ENCODE data around the gene PRTFDC1.

The PRTFDC1 gene

GRCh38 chr10:24804392-24804791 is 148.0 kb downstream of the PRTFDC1 start:
- H3K36me3 ChIP-seq (replicated peaks; ENCODE audit: insufficient read depth, low read length), result no peaks in the 10 kb centered on the region
- no peak overlapping the region for H3K4me2 ChIP-seq (ENCODE audit: low read depth, low read length)
- TF ChIP-seq, protein P1, sequence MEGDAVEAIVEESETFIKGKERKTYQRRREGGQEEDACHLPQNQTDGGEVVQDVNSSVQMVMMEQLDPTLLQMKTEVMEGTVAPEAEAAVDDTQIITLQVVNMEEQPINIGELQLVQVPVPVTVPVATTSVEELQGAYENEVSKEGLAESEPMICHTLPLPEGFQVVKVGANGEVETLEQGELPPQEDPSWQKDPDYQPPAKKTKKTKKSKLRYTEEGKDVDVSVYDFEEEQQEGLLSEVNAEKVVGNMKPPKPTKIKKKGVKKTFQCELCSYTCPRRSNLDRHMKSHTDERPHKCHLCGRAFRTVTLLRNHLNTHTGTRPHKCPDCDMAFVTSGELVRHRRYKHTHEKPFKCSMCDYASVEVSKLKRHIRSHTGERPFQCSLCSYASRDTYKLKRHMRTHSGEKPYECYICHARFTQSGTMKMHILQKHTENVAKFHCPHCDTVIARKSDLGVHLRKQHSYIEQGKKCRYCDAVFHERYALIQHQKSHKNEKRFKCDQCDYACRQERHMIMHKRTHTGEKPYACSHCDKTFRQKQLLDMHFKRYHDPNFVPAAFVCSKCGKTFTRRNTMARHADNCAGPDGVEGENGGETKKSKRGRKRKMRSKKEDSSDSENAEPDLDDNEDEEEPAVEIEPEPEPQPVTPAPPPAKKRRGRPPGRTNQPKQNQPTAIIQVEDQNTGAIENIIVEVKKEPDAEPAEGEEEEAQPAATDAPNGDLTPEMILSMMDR (IDR thresholded peaks at IDR 0.05; ENCODE audit: low read length), result no peak
- TF ChIP-seq EZH2phosphoT487 (IDR thresholded peaks at IDR 0.05; ENCODE audit: low read length) (no peak), EZH2 (optimal IDR thresholded peaks at IDR 0.05; ENCODE audit: low read depth, low read length) (no peak)
- no peak for DNase-seq
- H3K79me2 ChIP-seq (ENCODE audit: low read length), result no peaks in the 10 kb centered on the region
- no peak overlapping the region for H3K9ac ChIP-seq (ENCODE audit: low read length)
- H2AFZ ChIP-seq (ENCODE audit: low read length), result no peak overlapping the region
- no peaks in the 10 kb centered on the region for H3F3A ChIP-seq (ENCODE audit: insufficient read depth, low read length)
- H3K4me3 ChIP-seq (ENCODE audit: low read length), result no peak overlapping the region
- H3K9me2 ChIP-seq (replicated peaks; ENCODE audit: insufficient read depth, low read length), result no peaks in the 10 kb centered on the region
- no peaks in the 10 kb centered on the region for H3K27me3 ChIP-seq (replicated peaks; ENCODE audit: insufficient read depth, low read length)
- no peak overlapping the region for H3K27ac ChIP-seq (ENCODE audit: low read length)
- H3K9me3 ChIP-seq (replicated peaks; ENCODE audit: insufficient read depth, low read length), result no peaks in the 10 kb centered on the region
- H4K20me1 ChIP-seq (ENCODE audit: insufficient read depth, low read length), result no peaks in the 10 kb centered on the region
- no peaks in the 10 kb centered on the region for H3K4me1 ChIP-seq (ENCODE audit: low read length)

DNA sequence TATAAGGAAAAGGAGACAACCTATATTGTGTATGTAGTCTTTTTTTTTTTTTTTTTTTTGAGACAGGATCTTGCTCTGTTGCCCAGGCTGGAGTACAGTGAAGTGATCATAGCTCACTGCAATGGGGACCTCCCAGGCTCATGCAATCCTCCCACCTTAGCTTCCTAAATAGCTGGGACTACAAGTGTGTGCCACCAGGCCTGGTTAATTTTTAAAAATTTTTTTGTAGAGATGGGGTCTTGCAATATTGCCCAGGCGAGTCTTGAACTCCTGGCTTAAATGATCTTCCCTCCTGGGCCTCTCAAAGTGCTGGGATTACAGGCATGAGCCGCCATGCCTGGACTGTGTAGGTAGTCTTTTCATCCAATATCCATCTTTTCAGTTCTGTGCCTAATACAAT is 150.0 kb downstream of the PRTFDC1 start:
- Histone ChIP-seq H3K4me2 (ENCODE audit: low read depth, low read length) (no peak overlapping the region), H3K9ac (ENCODE audit: low read length) (no peak overlapping the region), H3F3A (ENCODE audit: insufficient read depth, low read length) (no peaks in the 10 kb centered on the region), H4K20me1 (ENCODE audit: insufficient read depth, low read length) (no peaks in the 10 kb centered on the region), H3K9me2 (replicated peaks; ENCODE audit: insufficient read depth, low read length) (no peaks in the 10 kb centered on the region), H3K9me3 (replicated peaks; ENCODE audit: insufficient read depth, low read length) (no peaks in the 10 kb centered on the region), H3K4me1 (ENCODE audit: low read length) (no peaks in the 10 kb centered on the region), H3K4me3 (ENCODE audit: low read length) (no peak overlapping the region), H2AFZ (ENCODE audit: low read length) (no peak overlapping the region), H3K79me2 (ENCODE audit: low read length) (no peaks in the 10 kb centered on the region), H3K27ac (ENCODE audit: low read length) (no peak overlapping the region), H3K36me3 (replicated peaks; ENCODE audit: insufficient read depth, low read length) (no peaks in the 10 kb centered on the region), H3K27me3 (replicated peaks; ENCODE audit: insufficient read depth, low read length) (no peaks in the 10 kb centered on the region)
- TF ChIP-seq, protein P1 (IDR thresholded peaks at IDR 0.05; ENCODE audit: low read length), result no peak
- no peak for TF ChIP-seq EZH2phosphoT487 (IDR thresholded peaks at IDR 0.05; ENCODE audit: low read length)
- no peak for TF ChIP-seq EZH2 (optimal IDR thresholded peaks at IDR 0.05; ENCODE audit: low read depth, low read length)
- no peak for DNase-seq

GRCh38 chr10:24800861-24801260 is 151.5 kb downstream of the PRTFDC1 start:
- H3F3A ChIP-seq (ENCODE audit: insufficient read depth, low read length), result no peaks in the 10 kb centered on the region
- no peaks in the 10 kb centered on the region for H3K9me3 ChIP-seq (replicated peaks; ENCODE audit: insufficient read depth, low read length)
- no peaks in the 10 kb centered on the region for H3K4me1 ChIP-seq (ENCODE audit: low read length)
- no peak overlapping the region for H3K27ac ChIP-seq (ENCODE audit: low read length)
- TF ChIP-seq EZH2 (optimal IDR thresholded peaks at IDR 0.05; ENCODE audit: low read depth, low read length), result no peak
- TF ChIP-seq, protein P1 (IDR thresholded peaks at IDR 0.05; ENCODE audit: low read length), result no peak
- no peak for TF ChIP-seq EZH2phosphoT487 (IDR thresholded peaks at IDR 0.05; ENCODE audit: low read length)
- no peaks in the 10 kb centered on the region for H3K36me3 ChIP-seq (replicated peaks; ENCODE audit: insufficient read depth, low read length)
- no peak for DNase-seq
- no peak overlapping the region for H2AFZ ChIP-seq (ENCODE audit: low read length)
- H3K4me2 ChIP-seq (ENCODE audit: low read depth, low read length), result no peak overlapping the region
- no peaks in the 10 kb centered on the region for H4K20me1 ChIP-seq (ENCODE audit: insufficient read depth, low read length)
- no peaks in the 10 kb centered on the region for H3K9me2 ChIP-seq (replicated peaks; ENCODE audit: insufficient read depth, low read length)
- no peaks in the 10 kb centered on the region for H3K79me2 ChIP-seq (ENCODE audit: low read length)
- no peak overlapping the region for H3K9ac ChIP-seq (ENCODE audit: low read length)
- no peaks in the 10 kb centered on the region for H3K27me3 ChIP-seq (replicated peaks; ENCODE audit: insufficient read depth, low read length)
- H3K4me3 ChIP-seq (ENCODE audit: low read length), result no peak overlapping the region
